GM19455 (cell line): ENCODE data around the gene BPIFB4.
"Not testable (repeated sequence)": the region's sequence is repeated elsewhere in the genome, so short reads cannot be mapped to it uniquely, and the experiment has no call there.

Experiments used
- ATAC-seq: cut with Tn5 transposase; IDR thresholded peaks from one replicate; pipeline ENCODE4 v1.9.1; 2021; ENCODE audit not compliant: unreplicated experiment

The BPIFB4 gene

GRCh38 chr20:33115501-33115900 lies 36.1 kb downstream of the BPIFB4 start:
- not testable (repeated sequence) for ATAC-seq

DNA sequence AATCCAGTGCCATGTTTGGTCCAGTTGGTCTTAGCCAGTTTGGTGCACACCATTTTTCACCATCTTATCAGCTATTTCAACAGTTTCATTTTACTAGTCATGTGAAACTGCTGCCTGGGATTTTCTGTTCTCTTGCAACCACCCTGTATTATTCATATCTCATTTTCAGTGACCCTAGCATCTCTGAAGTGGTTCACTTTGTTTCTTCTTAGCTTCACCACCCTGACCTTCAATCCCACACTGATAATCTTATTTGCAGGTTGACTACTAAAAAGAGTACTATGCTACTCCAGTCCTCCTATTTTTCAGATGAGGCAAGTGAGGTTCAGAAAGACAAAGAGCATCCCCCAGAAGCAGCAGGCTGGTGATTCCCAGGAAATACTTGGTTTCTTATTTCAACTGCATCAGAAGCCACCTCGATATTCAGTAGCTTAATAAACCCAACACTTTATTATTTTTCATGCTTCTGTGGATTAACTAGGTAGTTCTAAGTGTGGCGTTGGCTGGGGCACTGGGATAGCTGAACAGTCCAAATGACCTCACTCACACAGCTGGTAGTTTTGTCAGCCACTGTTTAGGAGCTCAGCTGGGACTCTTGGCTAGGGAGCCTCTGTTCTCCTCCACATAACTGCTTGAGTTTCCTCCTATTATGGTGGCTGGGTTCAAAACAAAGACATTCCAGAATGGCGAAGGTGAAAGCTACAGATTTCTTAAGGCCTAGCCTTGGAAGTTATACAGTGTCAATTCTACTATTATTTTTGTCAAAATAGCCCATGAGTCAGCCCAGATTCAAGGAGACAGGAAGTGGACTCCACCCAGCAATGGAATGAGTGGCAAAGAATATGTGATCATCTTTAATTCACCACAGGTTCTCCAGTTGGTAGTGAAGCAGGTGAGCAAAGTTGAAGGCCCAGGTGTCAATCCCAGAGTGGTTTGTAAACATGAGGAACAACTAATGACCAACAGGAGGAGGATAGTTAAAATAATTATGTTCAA lies 40.6 kb downstream of the BPIFB4 start:
- ATAC-seq = no peak

DNA sequence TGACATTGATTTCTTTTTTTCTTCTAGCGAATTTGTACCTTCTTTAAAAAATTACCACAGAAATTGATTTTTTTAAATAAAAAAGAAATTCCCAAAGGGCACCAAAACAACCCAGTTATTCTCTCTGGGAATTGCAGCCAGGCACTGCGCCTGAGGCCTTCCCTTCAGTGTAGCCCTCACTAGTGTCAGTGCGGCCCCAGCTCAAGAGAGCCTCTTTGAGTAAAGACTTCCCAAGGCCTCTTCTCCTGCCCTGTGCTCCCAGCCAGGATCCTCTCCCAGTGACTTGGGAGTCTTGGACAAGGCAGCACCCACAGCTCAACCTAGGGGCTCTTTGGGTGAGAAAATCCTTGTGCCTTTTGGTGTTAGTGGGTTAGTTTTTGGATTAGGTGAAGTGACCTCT lies 41.5 kb downstream of the BPIFB4 start:
- no peak for ATAC-seq

GRCh38 chr20:33122297-33122696 lies 42.9 kb downstream of the BPIFB4 start:
- ATAC-seq = not testable (repeated sequence)

- ATAC-seq = no peak
Observed at GRCh38 chr20:33124261-33124660, 44.8 kb downstream of the BPIFB4 start.

GRCh38 chr20:33124994-33125393 lies 45.6 kb downstream of the BPIFB4 start:
- ATAC-seq = no peak

- ATAC-seq = no peak
Observed at GRCh38 chr20:33125983-33126382, 46.5 kb downstream of the BPIFB4 start.

- ATAC-seq = no peak
Observed at GRCh38 chr20:33127422-33128097, 48.1 kb downstream of the BPIFB4 start.

DNA sequence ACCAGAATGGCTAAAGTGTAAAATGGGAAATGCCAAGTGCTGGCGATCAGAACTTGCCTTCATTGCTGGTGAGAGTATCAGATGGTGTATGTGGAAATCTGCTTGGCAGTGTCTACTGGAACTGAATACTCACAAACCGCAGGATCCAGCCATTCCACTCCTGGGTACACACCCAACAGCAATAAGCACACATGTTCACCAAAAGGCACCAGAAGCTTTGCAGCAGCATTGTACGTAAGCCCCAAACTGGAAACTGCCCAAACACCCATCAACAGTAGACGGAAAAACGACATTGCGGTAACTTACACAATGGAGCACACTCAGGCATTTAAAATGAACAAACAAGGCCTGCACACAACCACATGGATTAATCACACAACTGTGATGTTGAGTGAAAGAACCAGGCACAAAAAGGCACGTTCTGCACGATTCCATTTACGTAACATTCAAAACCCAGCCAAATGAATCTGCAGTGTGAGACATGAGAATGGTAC lies 51.2 kb downstream of the BPIFB4 start:
- no peak for ATAC-seq

DNA sequence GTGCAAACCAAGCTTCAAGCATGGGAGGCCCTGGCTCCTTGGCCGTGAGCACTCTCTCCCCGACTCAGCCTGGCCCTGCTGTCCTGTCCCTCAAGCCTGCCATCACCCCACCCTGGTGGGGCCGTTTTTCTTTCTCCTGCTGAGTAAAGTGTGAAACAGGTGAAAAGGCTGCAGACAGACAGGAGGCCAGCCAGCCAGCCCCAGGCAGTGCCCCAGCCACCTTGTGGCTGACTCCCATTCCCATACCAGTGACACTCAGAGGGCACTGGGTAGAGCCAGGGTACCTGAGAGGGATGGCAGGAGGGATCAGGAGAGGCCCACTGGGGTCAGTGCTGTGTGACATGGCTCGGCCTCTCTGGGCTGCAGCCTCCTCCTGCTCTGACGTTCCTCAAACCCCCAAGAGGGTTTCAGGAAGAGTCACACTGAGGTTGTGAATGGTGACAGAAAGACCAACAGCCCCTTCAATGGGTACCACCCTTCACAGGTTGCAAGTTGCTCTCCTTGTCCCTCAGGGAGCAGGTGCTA lies 52.6 kb downstream of the BPIFB4 start:
- no peak for ATAC-seq

- ATAC-seq = no peak
Observed at GRCh38 chr20:33132513-33133372, 53.3 kb downstream of the BPIFB4 start.

GRCh38 chr20:33133373-33133941 lies 54.0 kb downstream of the BPIFB4 start:
- no peak for ATAC-seq

GRCh38 chr20:33137195-33137594 lies 57.8 kb downstream of the BPIFB4 start:
- no peak for ATAC-seq

DNA sequence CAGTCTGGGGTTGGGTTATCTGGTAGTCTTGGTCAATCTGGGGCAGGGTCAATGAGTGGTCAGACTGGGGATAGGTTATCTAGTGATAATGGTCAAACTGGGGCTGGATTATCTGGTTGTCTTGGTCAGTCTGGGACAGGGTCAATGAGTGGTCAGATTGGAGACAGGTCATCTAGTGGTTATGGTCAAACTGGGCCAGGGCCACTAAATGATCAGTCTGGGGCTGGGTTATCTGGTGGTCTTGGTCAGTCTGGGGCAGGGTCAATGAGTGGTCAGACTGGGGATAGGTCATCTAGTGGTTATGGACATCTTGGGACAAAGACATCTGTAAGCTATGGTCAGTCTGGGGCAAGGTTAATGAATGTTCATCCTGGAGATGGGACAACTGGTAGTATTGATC lies 60.0 kb downstream of the BPIFB4 start:
- no peak for ATAC-seq

GRCh38 chr20:33145521-33145920 lies 66.1 kb downstream of the BPIFB4 start:
- ATAC-seq = no peak

DNA sequence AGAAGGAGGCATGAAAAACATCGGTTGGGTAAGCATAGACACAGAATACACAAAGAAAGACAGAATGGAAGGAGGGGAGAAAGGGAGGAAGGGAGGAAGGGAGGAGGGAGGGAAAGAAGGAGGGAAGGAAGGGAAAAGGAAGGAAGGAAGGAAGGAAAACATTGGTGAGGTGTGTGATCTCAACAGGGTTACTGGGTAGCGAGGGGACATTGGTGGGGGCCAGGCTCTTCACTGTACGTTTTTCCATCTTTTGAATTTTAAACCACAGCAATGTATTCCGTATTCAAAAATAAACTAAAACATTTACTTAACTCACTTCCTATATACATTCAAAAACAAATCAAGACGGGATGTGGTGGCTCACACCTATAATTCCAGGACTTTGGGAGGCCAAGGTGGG lies 67.9 kb downstream of the BPIFB4 start:
- no peak for ATAC-seq

DNA sequence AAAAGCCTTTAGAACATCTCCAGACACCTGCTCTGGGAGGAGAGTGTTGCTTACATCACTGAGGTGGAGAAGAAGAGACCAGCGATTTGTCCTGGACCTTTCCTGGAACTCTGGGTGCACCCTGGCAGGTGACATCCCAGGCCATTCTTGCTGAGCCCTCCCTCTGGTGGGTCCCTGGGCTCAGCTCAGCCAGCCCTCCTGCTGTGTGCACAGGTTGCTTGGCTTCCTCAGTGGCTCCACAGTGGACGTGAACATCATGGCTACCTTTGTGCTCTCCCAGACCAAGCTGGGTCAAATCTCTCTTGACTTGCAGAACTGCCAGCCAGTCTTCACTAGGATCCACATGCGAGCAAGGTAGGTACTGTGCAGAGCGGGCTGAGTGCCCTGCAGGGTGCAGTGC lies 68.6 kb downstream of the BPIFB4 start:
- ATAC-seq = no peak

DNA sequence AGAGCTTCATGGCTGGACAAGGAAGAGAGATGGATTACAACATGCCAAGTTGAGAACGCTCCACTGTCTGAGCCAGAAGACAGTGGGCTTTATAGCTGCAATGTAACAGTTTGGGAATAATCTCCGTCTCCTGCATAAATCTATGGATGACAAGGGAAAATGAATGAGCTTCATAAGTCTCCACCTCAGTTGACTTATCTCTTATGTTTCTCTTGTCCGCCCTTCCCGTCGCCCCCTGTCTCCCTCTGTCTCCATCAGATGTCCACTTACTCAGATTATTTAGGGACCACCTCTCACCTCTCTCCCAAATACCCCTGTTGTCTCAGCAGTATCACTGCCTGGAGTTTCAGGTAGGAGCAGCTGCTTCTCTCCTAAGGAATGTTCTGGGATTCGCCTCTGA lies 74.8 kb downstream of the BPIFB4 start:
- no peak for ATAC-seq

DNA sequence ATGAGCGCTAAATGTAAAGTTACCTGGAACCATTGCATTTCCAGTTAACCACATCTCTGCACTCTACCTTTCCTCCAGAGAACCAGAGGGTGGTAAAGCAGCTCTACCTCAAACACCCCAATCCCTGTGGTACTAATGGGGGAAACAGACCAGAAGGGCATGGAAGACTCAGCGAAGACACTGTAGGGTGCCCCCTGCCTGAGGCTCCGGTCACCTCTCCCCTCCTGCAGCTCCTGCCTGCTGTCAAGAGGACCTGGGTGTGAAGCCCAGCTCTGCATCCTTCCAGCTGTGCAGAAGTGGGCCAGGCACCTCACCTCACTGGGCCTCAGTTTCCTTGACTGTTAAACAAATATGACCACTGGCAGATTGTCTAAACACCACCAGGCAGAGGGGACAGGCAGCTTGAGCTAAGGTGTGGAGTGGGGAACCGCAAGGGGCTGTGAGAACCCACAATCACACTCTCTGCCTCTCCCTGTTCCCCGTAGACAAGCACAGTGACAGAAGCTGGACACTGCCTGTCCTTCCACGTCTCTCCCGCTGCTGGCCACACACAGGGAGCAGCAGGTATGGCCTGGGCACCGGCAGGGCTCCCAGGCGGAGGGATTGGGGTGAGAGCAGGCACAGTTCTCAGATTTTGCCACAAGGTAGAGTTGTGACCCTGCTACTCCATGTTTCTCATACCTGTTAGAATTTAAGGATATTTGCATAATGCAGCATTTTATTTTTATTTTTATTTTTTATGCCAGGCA lies 79.4 kb downstream of the BPIFB4 start:
- ATAC-seq = no peak

DNA sequence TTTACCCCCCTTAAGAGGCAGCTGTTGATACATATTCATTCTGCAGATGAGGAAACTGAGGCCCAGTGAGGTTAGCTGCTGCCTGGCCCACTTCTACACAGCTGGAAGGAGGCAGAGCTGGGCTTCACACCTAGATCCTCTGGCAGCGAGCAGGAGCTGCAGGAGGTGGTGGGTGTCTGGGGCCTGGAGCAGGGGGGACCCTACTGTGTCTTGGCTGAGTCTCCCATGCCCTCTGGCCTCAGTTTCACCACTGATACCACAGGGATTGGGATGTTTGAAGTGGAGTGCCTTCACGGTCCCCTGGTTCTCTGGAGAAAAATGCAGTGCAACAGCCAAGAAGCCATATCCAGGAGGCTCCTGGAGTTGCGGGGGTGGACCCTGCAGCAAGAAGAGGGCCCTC lies 80.3 kb downstream of the BPIFB4 start:
- no peak for ATAC-seq
